Colonic mucosa (tissue), 4 donors: ENCODE measurements around the gene FGF1. TPM values are rescaled to one million over a fixed set of nuclear protein-coding genes. Genes with fewer than 3 reads are reported as not detected.

ENCODE experiments used
- DNase-seq: peaks from one replicate; pipeline ENCODE4 v3.0.0-alpha.2; 2020
- H3K27ac ChIP-seq: fragments of 200-600 bp; one replicate; pipeline ENCODE4 v1.8.0; 2021
- H3K27me3 ChIP-seq: fragments of 200-600 bp; one replicate; pipeline ENCODE4 v1.8.0; 2021
- H3K36me3 ChIP-seq: fragments of 200-600 bp; one replicate; pipeline ENCODE4 v1.8.0; 2021
- H3K4me1 ChIP-seq: fragments of 200-600 bp; one replicate; pipeline ENCODE4 v1.8.0; 2021; ENCODE audit warnings: mild to moderate bottlenecking
- H3K4me3 ChIP-seq: fragments of 200-600 bp; one replicate; pipeline ENCODE4 v1.8.0; 2021
- H3K9ac ChIP-seq, 2 donors: one replicate each; pipeline ENCODE4 v1.7.0; 2013; ENCODE audit warnings: control low read depth in 2 of 2, low read depth in 2 of 2, low read length in 2 of 2
- H3K9me3 ChIP-seq: fragments of 200-600 bp; one replicate; pipeline ENCODE4 v1.8.0; 2021
- CTCF ChIP-seq: fragments of 200-600 bp; IDR thresholded peaks from one replicate; pipeline ENCODE4 v1.8.0; 2022; ENCODE audit warnings: antibody characterized with exemption, mild to moderate bottlenecking
- intact Hi-C: fragments of 100-400 bp; cut with DNase I; formaldehyde crosslinking; loops from one replicate; pipeline ENCODE4 v1.14.1; 2022
- total RNA-seq, 2 donors: library from RNA; stranded (reverse); fragmentation: NEBNext Ultra II Directional in 1 of 2; extraction: Animal tissue kit (Norgen Biotek cat#: 25700) in 1 of 2; gene quantifications; one replicate each; pipeline ENCODE4 v1.2.1, GENCODE V29; 2021
- donor health status: healthy.
- donor health status: DM: no; HTN: no; CAD: no.
- donor health status: DM: no; HTN: no; CAD: no.

FGF1 gene
- total RNA-seq, 2 donors from 2014 or later = 0.90 TPM; not detected in 1

- Histone ChIP-seq H3K27me3 (no peaks in the 10 kb centered on the region), H3K9me3 (no peaks in the 10 kb centered on the region), H3K4me3 (no peak overlapping the region), H3K36me3 (no peaks in the 10 kb centered on the region), H3K27ac (no peak overlapping the region), H3K4me1 (no peaks in the 10 kb centered on the region), H3K9ac (no peak overlapping the region)
- TF ChIP-seq CTCF = no peak
- intact Hi-C loops = no loop called here
- no peak for DNase-seq
Observed at GRCh38 chr5:142550471-142550870, 135.4 kb downstream of the FGF1 start.

- Histone ChIP-seq H3K36me3 (no peaks in the 10 kb centered on the region), H3K4me3 (no peak overlapping the region), H3K27ac (no peak overlapping the region), H3K27me3 (no peaks in the 10 kb centered on the region), H3K9ac (no peak overlapping the region), H3K9me3 (no peaks in the 10 kb centered on the region), H3K4me1 (no peaks in the 10 kb centered on the region)
- no peak for DNase-seq
- intact Hi-C loops = loop anchor here (2.0 to 10.0 kb wide), 2 partner anchors 225 to 397 kb away; partner anchors contain the start of gene SPRY4
- TF ChIP-seq CTCF = no peak
Observed at GRCh38 chr5:142549834-142550233, 136.1 kb downstream of the FGF1 start.

- no peaks in the 10 kb centered on the region for H3K27me3 ChIP-seq
- intact Hi-C loops = loop anchor here (2.0 to 10.0 kb wide), 2 partner anchors 224 to 396 kb away; partner anchors contain the start of gene SPRY4
- no peak overlapping the region for H3K4me3 ChIP-seq
- no peaks in the 10 kb centered on the region for H3K36me3 ChIP-seq
- no peaks in the 10 kb centered on the region for H3K9me3 ChIP-seq
- H3K9ac ChIP-seq = no peak overlapping the region
- no peak overlapping the region for H3K27ac ChIP-seq
- TF ChIP-seq CTCF = peak; percentile 63
- H3K4me1 ChIP-seq = no peaks in the 10 kb centered on the region
- peak; percentile 65 for DNase-seq
Observed at GRCh38 chr5:142548739-142549275, 137.1 kb downstream of the FGF1 start.

GRCh38 chr5:142547445-142548380, 138.2 kb downstream of the FGF1 start:
- no peaks in the 10 kb centered on the region for H3K9me3 ChIP-seq
- no peaks in the 10 kb centered on the region for H3K4me1 ChIP-seq
- H3K36me3 ChIP-seq = no peaks in the 10 kb centered on the region
- no peak for TF ChIP-seq CTCF
- H3K9ac ChIP-seq = no peak overlapping the region
- H3K4me3 ChIP-seq = no peak overlapping the region
- no peaks in the 10 kb centered on the region for H3K27me3 ChIP-seq
- DNase-seq = no peak
- H3K27ac ChIP-seq = no peak overlapping the region
- intact Hi-C loops = loop anchor here (2.0 to 10.0 kb wide), 2 partner anchors 223 to 395 kb away; partner anchors contain the start of gene SPRY4

GRCh38 chr5:142545650-142546322, 140.1 kb downstream of the FGF1 start:
- DNase-seq = no peak
- Histone ChIP-seq H3K4me3 (no peak overlapping the region), H3K9ac (no peak overlapping the region), H3K27ac (no peak overlapping the region), H3K36me3 (no peaks in the 10 kb centered on the region), H3K27me3 (no peaks in the 10 kb centered on the region), H3K9me3 (no peaks in the 10 kb centered on the region), H3K4me1 (no peaks in the 10 kb centered on the region)
- TF ChIP-seq CTCF = no peak
- intact Hi-C loops = loop anchor here (10.0 kb wide), 1 partner anchor 221 kb away; the partner anchor contains the start of gene SPRY4
